Measurements from ENCODE around the gene CACNA1C.

The CACNA1C gene

GRCh38 chr12:2375871-2376270, 323.1 kb downstream of the CACNA1C start:
- DNase-seq = no peak

GRCh38 chr12:2376908-2377657, 324.3 kb downstream of the CACNA1C start:
- peak; percentile 70 for DNase-seq

DNA sequence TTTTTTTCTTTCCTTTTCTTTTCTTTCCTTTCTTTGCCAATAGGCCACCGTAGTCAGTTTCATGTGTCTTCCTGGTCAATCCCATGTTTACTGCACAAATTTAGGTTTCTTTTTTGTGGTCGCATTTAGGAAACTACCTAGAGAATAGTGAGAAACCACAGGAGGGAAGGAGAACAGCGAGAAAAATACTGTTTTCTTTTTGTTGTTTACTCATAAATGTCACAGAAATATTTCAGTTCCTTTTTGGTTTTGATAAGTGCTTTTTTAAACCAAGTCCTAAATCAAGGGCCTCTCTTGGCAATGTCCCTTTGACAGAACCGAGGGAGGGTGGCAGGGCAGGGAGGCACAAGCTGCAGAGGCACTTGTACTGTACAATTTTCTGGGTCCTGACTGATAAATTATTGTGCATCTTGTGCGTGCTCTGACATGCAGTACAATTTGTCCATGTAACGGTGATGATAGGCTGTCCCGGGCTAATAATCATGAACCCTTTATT, 326.1 kb downstream of the CACNA1C start:
- no peak for DNase-seq

DNA sequence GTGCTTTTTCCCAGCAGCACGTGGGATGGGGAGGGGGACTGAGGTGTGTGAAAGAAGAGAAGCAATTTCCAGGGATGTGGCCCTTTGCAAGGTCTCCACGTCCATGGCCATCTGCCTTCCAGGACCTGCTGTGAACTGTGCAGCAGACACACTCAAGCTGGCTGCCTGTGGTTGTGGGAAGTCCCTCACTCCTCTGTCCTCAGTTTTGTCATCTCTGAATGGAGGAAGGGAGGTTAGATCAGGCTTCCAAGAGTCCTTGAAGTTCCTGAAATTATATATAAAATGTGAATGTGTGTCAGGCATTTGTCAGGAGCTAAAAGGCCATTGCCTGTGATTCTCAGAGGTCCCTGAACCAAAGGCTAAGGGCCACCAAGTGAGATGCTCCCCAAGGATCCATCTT, 328.2 kb downstream of the CACNA1C start:
- peak; percentile 2 for DNase-seq

DNA sequence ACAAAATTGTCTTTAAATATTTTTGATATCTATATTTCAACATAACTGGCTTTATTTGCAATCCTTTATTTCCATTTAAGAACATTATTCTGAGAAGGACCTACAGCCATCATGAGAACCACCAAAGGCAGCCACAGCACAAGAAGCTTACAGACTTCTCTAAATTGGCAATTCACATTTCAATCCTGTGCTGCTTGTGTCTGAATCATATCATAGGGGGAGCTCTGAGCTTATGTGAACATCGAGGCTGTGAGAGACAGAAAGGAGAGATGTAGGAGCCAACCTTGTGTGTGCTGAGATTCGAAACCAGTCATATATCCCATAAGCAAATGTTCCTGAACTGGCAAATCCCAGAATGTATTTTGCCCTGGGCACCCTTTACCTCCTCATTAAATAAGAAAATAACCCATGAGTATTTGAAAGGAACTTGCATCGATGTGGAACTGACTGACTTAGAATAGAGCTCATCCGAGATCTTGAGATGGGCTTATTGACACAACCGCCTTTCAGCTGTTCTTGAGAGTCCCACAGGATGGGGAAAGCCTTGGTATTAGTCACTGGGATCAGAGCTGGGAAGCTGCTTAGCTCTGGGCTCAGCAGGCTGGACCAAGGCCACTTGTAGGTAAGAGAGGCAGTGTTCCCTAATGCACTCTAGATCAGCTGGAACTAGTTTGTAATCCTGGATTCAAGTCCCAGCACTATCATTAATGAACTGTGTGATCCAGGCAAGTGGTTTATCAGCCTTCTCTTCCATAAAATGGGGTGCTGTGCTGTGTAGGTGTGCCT, 329.8 kb downstream of the CACNA1C start:
- DNase-seq = peak; percentile 10

DNA sequence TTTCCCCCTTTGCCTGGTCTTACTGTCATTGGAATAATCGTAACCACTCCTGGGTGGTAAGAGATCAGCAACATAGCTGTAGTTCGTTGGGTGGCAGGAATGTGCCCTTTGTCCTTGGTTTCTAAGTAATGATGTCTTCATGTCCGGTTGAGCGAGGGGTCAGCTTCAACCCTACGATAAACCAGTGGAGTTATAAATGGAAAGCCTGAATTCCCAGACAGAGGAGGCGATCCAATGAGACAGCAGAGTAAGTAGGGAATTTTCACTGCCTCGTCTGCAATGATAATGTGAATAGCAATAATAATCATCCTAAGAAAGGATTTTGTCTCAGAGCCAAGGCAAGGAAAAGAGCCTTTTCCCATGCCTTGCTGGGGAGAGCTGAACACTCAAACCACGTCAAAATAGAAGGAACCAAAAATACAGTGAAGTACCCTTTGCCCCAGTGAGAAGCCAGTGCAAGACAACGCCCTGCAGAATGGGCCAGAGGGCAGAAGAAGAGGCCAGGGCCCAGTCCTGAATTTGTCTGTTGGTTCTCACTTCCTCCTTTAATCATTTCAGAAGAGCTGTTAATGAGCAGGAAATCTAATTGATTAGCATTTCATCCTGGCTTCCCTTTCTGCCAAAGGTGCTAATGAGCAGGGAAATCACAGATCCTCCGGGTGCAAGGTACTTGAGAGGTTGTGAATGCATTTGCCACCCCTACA, 330.7 kb downstream of the CACNA1C start:
- peak; percentile 20 for DNase-seq

DNA sequence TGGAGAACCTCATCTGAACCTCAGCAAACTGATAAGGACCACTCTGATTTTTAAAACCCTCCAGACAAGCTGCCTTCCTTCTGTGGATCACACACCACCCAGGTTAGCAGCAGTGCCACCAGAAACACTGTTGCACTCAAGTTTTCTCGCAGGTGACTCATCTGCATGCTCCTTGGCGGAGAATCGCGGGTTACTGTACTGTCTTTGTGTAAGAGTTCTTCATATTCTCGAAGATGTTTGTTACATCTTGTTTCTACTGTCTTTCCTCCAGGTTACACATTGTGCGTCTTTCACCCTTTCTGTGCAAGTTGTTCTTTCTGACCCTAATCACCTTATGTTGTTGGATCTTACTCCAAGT, 331.2 kb downstream of the CACNA1C start:
- peak; percentile 6 for DNase-seq

- peak; percentile 72 for DNase-seq
Measured at GRCh38 chr12:2384533-2385351, 332.0 kb downstream of the CACNA1C start.

GRCh38 chr12:2385529-2385928, 332.7 kb downstream of the CACNA1C start:
- peak; percentile 4 for DNase-seq

GRCh38 chr12:2386566-2386965, 333.8 kb downstream of the CACNA1C start:
- DNase-seq = no peak

DNA sequence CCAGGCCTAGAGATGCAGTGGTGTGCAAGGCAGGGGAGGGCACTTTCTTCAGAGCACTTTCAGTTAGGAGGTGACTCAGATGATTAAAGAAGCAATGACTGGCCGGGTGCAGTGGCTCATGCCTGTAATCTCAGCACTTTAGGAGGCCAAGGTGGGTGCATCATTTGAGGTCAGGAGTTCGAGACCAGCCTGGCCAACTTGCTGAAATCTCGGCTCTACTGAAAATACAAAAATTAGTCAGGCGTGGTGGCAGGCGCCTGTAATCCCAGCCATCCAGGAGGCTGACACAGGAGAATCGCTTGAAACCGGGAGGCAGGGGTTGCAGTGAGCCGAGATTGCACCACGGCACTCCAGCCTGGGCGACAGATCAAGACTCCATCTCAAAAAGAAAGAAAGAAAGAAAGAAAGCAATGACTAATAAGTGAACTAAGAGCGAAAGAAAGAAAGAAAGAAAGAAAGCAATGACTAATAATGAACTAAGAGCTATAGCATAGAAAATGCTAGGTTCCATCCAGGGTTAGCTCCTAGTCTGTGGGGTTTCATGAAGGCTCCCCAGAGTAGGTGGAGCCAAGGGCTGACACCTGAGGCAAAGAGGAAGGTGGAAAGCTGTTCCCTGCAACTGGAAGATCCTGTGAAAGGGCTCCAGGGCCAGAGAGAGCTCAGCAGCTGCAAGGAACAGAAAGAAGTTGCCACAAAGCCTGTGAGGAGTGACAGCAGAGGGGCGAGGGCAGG, 334.5 kb downstream of the CACNA1C start:
- peak; percentile 4 for DNase-seq

DNA sequence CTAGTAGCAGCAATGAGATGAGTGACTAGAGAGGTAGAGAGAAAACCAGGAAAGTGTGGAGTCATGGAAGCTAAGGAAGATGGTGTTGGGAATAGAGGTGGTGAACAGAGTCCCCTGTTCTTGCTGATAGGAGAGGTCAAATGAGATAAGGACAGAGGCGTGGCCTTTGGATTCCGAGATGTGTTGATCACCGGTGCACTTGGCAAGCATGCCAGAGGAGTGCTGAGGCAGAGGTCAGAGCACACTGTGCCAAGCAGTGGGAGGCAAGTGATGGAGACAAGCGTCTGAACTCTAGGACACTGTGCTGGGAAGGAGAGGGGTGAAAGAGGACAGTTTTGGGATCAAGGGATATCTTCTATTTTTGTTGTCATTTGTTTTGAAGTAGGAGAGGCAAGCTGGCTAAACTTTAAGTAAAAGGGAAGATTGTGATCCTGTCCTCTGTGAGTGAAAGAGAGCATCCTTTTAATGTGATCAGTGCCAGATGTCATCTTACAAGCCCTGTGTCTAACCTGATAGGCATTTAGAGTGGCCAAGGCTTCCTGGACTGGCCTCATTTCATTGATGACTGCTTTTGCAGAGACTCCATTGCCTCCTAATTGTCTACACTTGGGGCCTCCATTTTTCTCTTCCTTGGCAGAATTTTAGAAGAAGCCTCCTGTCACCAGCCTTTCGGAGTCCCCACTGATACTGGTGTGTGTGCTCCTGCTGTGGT, 336.4 kb downstream of the CACNA1C start:
- DNase-seq = peak; percentile 3

DNA sequence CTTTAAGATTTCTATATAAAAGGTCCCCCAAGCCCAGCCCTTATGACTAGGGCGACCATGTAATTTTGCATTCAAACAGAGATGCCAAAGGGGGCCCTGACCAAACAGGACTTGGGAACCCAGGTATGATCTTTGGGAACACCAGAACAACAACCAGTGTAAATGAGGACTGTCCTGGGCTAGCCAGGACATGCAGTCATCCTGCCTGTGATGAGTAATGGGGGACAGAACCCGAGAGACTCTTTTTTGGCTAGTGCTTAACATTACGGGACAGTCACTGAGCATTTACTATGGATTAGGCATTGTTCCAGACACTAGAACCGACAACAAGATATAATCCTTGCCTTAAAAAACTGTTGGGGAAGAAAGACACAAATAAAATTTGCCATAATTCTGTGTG, 337.3 kb downstream of the CACNA1C start:
- DNase-seq = peak; percentile 2

DNA sequence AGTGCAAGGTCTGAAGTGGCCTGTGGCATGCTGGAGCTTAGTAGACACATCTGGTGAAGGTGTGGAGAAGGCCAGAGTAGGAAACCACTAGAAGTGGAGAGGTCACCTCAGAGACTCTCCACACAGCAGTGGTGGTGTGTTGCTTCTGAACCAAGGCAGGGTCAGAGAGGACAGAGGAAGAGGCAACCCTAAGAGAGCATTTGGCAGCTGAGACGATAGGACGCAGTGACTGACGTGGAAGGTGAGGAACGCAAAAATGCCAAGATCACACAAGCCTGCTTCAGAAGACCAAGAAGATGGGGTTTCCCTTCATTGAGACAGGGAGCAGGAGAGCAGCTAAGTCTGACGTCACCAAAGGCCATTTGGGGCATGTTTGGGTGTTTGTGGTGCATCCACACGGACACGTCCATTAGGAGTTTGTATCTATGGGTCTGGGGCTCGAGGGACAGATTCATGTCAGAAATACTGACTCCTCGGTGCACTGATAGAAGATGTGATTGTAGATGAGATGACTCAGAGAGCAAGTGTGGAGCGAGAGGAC, 338.1 kb downstream of the CACNA1C start:
- peak; percentile 3 for DNase-seq

GRCh38 chr12:2391740-2392331, 339.0 kb downstream of the CACNA1C start:
- peak; percentile 5 for DNase-seq

DNA sequence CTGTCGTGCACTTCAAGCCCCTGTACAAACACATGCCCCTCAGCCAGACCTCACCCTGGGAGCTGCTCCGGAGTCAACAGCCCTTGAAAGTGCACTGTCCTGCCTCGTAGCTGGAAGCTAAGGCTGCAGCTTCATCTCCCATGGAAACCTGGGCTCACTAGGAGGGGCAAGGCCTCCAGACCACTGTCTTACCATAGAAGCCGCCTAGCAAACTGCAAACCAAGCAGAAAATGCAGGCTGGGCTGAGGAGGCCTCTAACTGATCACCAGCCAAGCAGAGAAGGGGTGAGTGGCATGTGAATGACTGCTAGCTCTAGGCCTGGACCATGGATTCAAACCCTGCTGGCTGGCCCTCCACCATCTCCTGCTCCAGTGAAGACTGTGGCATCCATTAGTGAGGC, 340.2 kb downstream of the CACNA1C start:
- peak; percentile 13 for DNase-seq

DNA sequence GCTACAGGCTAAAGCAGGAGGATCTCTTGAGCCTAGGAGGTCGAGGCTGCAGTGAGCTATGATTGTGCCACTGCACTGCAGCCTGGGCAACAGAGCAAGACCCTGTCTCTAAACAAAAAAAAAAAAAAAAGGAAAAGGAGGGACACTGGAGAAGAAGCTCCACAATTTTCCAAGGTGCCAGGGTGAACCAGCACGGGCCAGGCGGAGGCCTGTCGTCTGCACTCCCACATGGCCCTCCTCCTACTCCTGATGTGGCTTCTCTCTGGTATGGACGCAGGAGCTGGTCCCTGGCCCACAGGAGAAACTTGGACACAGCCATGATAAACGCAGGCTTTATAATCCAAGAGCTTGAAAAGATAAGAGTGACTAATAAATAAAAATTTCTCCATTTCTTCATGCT, 341.2 kb downstream of the CACNA1C start:
- no peak for DNase-seq

GRCh38 chr12:2395354-2395977, 342.7 kb downstream of the CACNA1C start:
- DNase-seq = peak; percentile 49

DNA sequence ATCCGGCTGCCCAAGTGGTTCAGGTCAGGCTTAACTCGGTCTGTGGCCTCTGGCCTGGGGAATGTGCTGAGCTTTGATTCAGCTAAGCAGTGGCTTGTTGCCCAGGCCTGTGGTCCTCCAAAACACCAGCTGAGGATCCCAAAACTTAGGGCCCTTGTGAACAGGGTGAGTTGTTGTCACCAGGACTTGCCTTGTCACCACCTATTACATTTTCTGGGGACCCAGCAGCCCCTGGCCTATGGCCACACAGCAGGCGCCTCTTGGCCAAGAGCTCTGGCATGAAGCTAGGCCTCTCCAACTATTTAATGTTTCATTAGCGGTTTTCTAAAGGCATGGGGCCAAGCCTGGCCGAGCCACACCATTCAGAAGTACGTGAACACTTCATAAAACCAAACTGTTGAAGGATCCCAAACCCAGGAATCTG, 343.7 kb downstream of the CACNA1C start:
- DNase-seq = peak; percentile 67

Measured in right hindlimb (tissue), 1 donor.